HG03457 (cell line): ENCODE data around the gene MRTFB.

ENCODE experiments used
- ATAC-seq: cut with Tn5 transposase; IDR thresholded peaks from one replicate; pipeline ENCODE4 v1.9.1; 2021; ENCODE audit warnings: moderate number of reproducible peaks; ENCODE audit not compliant: unreplicated experiment

MRTFB gene

GRCh38 chr16:14063618-14064581, 7.2 kb upstream of the MRTFB start:
- no peak for ATAC-seq

GRCh38 chr16:14069818-14070217, 1.3 kb upstream of the MRTFB start:
- ATAC-seq: no peak

GRCh38 chr16:14070555-14070876, 603 bp upstream of the MRTFB start:
- ATAC-seq: no peak

GRCh38 chr16:14071576-14072271, 605 bp downstream of the MRTFB start:
- no peak for ATAC-seq

- no peak for ATAC-seq
Measured at GRCh38 chr16:14072360-14072759, 1.2 kb downstream of the MRTFB start.

- no peak for ATAC-seq
Measured at GRCh38 chr16:14074544-14074943, 3.4 kb downstream of the MRTFB start.

- ATAC-seq: no peak
Measured at GRCh38 chr16:14077918-14078317, 6.8 kb downstream of the MRTFB start.

GRCh38 chr16:14086477-14086876, 15.4 kb downstream of the MRTFB start:
- ATAC-seq: no peak

- ATAC-seq: no peak
Measured at GRCh38 chr16:14087181-14087580, 16.1 kb downstream of the MRTFB start.

GRCh38 chr16:14087590-14088154, 16.6 kb downstream of the MRTFB start:
- no peak for ATAC-seq

- no peak for ATAC-seq
Measured at GRCh38 chr16:14088155-14088753, 17.1 kb downstream of the MRTFB start.

GRCh38 chr16:14089283-14089823, 18.2 kb downstream of the MRTFB start:
- no peak for ATAC-seq

GRCh38 chr16:14092561-14092960, 21.4 kb downstream of the MRTFB start:
- ATAC-seq: no peak

GRCh38 chr16:14095883-14096551, 24.9 kb downstream of the MRTFB start:
- no peak for ATAC-seq

GRCh38 chr16:14097182-14097959, 26.3 kb downstream of the MRTFB start:
- no peak for ATAC-seq

GRCh38 chr16:14098081-14098480, 27.0 kb downstream of the MRTFB start:
- no peak for ATAC-seq

GRCh38 chr16:14100825-14101224, 29.7 kb downstream of the MRTFB start:
- no peak for ATAC-seq

GRCh38 chr16:14101415-14101814, 30.3 kb downstream of the MRTFB start:
- no peak for ATAC-seq

- no peak for ATAC-seq
Measured at GRCh38 chr16:14102925-14103720, 32.0 kb downstream of the MRTFB start.
